ENCODE results near the gene GALNT11. TPM values are rescaled to one million over a fixed set of nuclear protein-coding genes. Genes with fewer than 3 reads are reported as not detected.

Gene GALNT11
- polyA plus RNA-seq, 3 donors = 17.7 to 25.9 (median 20.6) TPM

DNA sequence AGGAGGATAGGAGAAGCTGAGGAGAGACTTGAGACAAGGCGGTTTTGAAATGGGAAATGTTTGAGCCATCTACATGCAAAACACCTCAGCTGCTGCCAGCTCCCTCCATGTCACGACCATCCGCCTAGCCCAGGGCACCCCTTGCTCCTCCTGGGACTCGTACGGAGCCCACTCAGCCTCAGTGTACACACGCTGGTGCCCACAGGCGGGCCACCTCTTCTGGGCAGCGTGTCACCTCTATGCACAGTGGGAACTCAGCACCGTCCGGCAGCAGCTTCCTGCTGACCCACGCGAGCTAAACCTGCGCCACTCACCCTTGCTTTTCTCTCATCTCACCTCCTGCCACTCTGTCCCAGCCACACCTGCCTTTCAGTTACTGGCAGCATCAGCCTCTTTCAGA is 108.3 kb downstream of the GALNT11 start:
- peaks cover 72 to 100% of the 10 kb centered on the region in 2 donors for H3K36me3 ChIP-seq (replicated peaks in 1 of 2; ENCODE audit: control insufficient read depth in 1 of 2, insufficient read depth in 2 of 2, low read length in 2 of 2)
- WGBS (ENCODE audit: insufficient coverage) = 97% methylated on average over 13 of the region's 13 CpGs
- TF ChIP-seq, protein P1, sequence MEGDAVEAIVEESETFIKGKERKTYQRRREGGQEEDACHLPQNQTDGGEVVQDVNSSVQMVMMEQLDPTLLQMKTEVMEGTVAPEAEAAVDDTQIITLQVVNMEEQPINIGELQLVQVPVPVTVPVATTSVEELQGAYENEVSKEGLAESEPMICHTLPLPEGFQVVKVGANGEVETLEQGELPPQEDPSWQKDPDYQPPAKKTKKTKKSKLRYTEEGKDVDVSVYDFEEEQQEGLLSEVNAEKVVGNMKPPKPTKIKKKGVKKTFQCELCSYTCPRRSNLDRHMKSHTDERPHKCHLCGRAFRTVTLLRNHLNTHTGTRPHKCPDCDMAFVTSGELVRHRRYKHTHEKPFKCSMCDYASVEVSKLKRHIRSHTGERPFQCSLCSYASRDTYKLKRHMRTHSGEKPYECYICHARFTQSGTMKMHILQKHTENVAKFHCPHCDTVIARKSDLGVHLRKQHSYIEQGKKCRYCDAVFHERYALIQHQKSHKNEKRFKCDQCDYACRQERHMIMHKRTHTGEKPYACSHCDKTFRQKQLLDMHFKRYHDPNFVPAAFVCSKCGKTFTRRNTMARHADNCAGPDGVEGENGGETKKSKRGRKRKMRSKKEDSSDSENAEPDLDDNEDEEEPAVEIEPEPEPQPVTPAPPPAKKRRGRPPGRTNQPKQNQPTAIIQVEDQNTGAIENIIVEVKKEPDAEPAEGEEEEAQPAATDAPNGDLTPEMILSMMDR (IDR thresholded peaks at IDR 0.05) = no peak

DNA sequence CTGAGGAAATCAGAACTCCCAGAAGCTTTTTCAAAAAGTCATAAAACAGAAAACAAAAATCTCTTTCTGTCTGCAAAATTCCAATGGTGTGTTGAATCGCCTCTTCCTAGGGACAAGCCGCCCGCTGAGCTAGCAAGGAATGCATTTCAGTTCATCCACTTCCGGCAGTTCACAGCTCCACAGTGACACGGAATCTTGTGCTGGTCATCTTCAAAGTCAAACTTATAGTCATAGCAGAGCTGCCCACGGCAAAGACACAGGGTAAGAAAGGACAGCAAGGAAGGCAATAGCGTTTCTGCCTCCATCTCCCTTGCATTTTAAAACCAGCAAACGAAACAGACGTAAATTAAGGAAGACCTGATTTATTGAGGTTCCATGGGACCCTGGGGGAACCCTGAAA is 111.2 kb downstream of the GALNT11 start:
- Mint-ChIP-seq H3K36me3 (peaks cover 72 to 89% of the 10 kb centered on the region in 2 donors), H3K4me1 (no peaks in the 10 kb centered on the region), H3K4me3 (no peak overlapping the region), H3K27me3 (ENCODE audit: low read depth in 3 of 3) (no peaks in the 10 kb centered on the region), H3K9me3 (peaks cover 0 to under 1% (median 0%) of the 10 kb centered on the region in 7 donors), H3K27ac (peak overlapping the region in 1 of 7 donors; percentile 25)
- TF ChIP-seq, protein P1 (IDR thresholded peaks at IDR 0.05) = no peak
- no peaks in the 10 kb centered on the region for H3K4me1 ChIP-seq (ENCODE audit: control insufficient read depth in 1 of 2, insufficient read depth in 2 of 2, low read length in 2 of 2)
- no peak for DNase-seq
- no peak overlapping the region for H2AFZ ChIP-seq (ENCODE audit: insufficient read depth, low read depth, low read length, poor library complexity, severe bottlenecking)
- WGBS (ENCODE audit: insufficient coverage) = 95% methylated on average over 8 of the region's 9 CpGs
- H4K20me1 ChIP-seq (ENCODE audit: insufficient read depth, low read length) = peaks cover 20% of the 10 kb centered on the region
- peaks cover 77 to 100% of the 10 kb centered on the region in 2 donors for H3K36me3 ChIP-seq (replicated peaks in 1 of 2; ENCODE audit: control insufficient read depth in 1 of 2, insufficient read depth in 2 of 2, low read length in 2 of 2)
- H3K4me3 ChIP-seq (replicated peaks in 1 of 3; ENCODE audit: low read depth in 2 of 3, low read length in 3 of 3) = no peak overlapping the region
- H3K9me3 ChIP-seq (replicated peaks in 1 of 2; ENCODE audit: control insufficient read depth in 1 of 2, insufficient read depth in 1 of 2, low read length in 2 of 2) = no peaks in the 10 kb centered on the region
- H3K27me3 ChIP-seq (ENCODE audit: control insufficient read depth in 2 of 2, insufficient read depth in 2 of 2, low read length in 2 of 2) = no peaks in the 10 kb centered on the region
- no peak overlapping the region for H3K9ac ChIP-seq (ENCODE audit: insufficient read depth, low read length, poor library complexity, severe bottlenecking)
- intact Hi-C loops (cut with micrococcal nuclease) = no loop called here
- no peaks in the 10 kb centered on the region for H3K79me2 ChIP-seq (ENCODE audit: insufficient read depth, low read length)
- peak overlapping the region in 1 of 2 donors; percentile 22 for H3K27ac ChIP-seq (ENCODE audit: low read depth in 1 of 2, low read length in 2 of 2)
- no peak overlapping the region for H3K4me2 ChIP-seq (replicated peaks; ENCODE audit: extremely low read depth, low read length, poor library complexity, severe bottlenecking)

More for the DNA sequence above, 108.3 kb downstream of the GALNT11 start:
- peak overlapping the region in 4 of 7 donors; percentile 44 to 80 (median 58) for H3K27ac Mint-ChIP-seq
- Histone ChIP-seq H3K9me3 (replicated peaks in 1 of 2; ENCODE audit: control insufficient read depth in 1 of 2, insufficient read depth in 1 of 2, low read length in 2 of 2) (peaks cover 5 to 8% of the 10 kb centered on the region in 2 donors), H3K4me3 (replicated peaks in 1 of 3; ENCODE audit: low read depth in 2 of 3, low read length in 3 of 3) (no peak overlapping the region), H3K27me3 (ENCODE audit: control insufficient read depth in 2 of 2, insufficient read depth in 2 of 2, low read length in 2 of 2) (no peaks in the 10 kb centered on the region), H4K20me1 (ENCODE audit: insufficient read depth, low read length) (peaks cover 20% of the 10 kb centered on the region), H2AFZ (ENCODE audit: insufficient read depth, low read depth, low read length, poor library complexity, severe bottlenecking) (no peak overlapping the region), H3K79me2 (ENCODE audit: insufficient read depth, low read length) (no peaks in the 10 kb centered on the region), H3K27ac (ENCODE audit: low read depth in 1 of 2, low read length in 2 of 2) (no peak overlapping the region), H3K4me1 (ENCODE audit: control insufficient read depth in 1 of 2, insufficient read depth in 2 of 2, low read length in 2 of 2) (no peaks in the 10 kb centered on the region), H3K4me2 (replicated peaks; ENCODE audit: extremely low read depth, low read length, poor library complexity, severe bottlenecking) (no peak overlapping the region), H3K9ac (ENCODE audit: insufficient read depth, low read length, poor library complexity, severe bottlenecking) (no peak overlapping the region)
- no peaks in the 10 kb centered on the region for H3K4me1 Mint-ChIP-seq
- DNase-seq = no peak
- H3K9me3 Mint-ChIP-seq = peaks cover 0 to 12% (median 2%) of the 10 kb centered on the region in 7 donors
- peaks cover 71 to 87% of the 10 kb centered on the region in 2 donors for H3K36me3 Mint-ChIP-seq
- no peaks in the 10 kb centered on the region for H3K27me3 Mint-ChIP-seq (ENCODE audit: low read depth in 3 of 3)
- H3K4me3 Mint-ChIP-seq = no peak overlapping the region
- intact Hi-C loops (cut with micrococcal nuclease) = no loop called here

Measured in CD14-positive monocyte (primary cell).